H9 (cell line): ENCODE results near the gene TRAF2. TPM values are rescaled to one million over a fixed set of nuclear protein-coding genes. Genes with fewer than 3 reads are reported as not detected.
"Not testable (repeated sequence)": the region's sequence is repeated elsewhere in the genome, so short reads cannot be mapped to it uniquely, and the experiment has no call there.

Experiments
- DNase-seq: peaks from one replicate; pipeline ENCODE4 v3.0.0-alpha.2; 2017
- H2AFZ ChIP-seq: one replicate; pipeline ENCODE4 v1.6.1; 2013; ENCODE audit warnings: mild to moderate bottlenecking, low read length, control low read depth, moderate library complexity
- H2AK5ac ChIP-seq: 2 replicates; pipeline ENCODE4 v1.6.1; 2013; ENCODE audit warnings: low read length, control low read depth, mixed read lengths; ENCODE audit not compliant: insufficient read length
- H2BK120ac ChIP-seq: one replicate; pipeline ENCODE4 v1.6.1; 2013; ENCODE audit warnings: low read depth, mild to moderate bottlenecking, low read length, control low read depth, inconsistent platforms; ENCODE audit not compliant: poor library complexity, severe bottlenecking
- H2BK12ac ChIP-seq: 2 replicates; pipeline ENCODE4 v1.6.1; 2013; ENCODE audit warnings: low read length, control low read depth, mixed read lengths, low read depth; ENCODE audit not compliant: insufficient read length
- H2BK15ac ChIP-seq: 2 replicates; pipeline ENCODE4 v1.6.1; 2013; ENCODE audit warnings: low read depth, low read length, control low read depth
- H2BK20ac ChIP-seq: one replicate; pipeline ENCODE4 v1.6.1; 2013; ENCODE audit warnings: low read depth, mild to moderate bottlenecking, low read length, control low read depth, inconsistent platforms; ENCODE audit not compliant: poor library complexity, severe bottlenecking
- H2BK5ac ChIP-seq: 2 replicates; pipeline ENCODE4 v1.6.1; 2013; ENCODE audit warnings: low read length, control low read depth, mixed read lengths; ENCODE audit not compliant: insufficient read length
- H3K14ac ChIP-seq: 2 replicates; pipeline ENCODE4 v1.6.1; 2013; ENCODE audit warnings: low read length, control low read depth; ENCODE audit not compliant: insufficient read depth
- H3K18ac ChIP-seq: 2 replicates; pipeline ENCODE4 v1.6.1; 2013; ENCODE audit warnings: low read depth, mild to moderate bottlenecking, mixed read lengths, low read length, control low read depth; ENCODE audit not compliant: insufficient read length
- H3K23ac ChIP-seq: 2 replicates; pipeline ENCODE4 v1.6.1; 2013; ENCODE audit warnings: low read length, control low read depth, mixed read lengths, low read depth; ENCODE audit not compliant: insufficient read length
- H3K23me2 ChIP-seq: 2 replicates; pipeline ENCODE4 v1.6.1; 2013; ENCODE audit warnings: low read depth, mild to moderate bottlenecking, mixed read lengths, low read length, control low read depth; ENCODE audit not compliant: insufficient read length, poor library complexity, severe bottlenecking
- H3K27ac ChIP-seq: 2 replicates; pipeline ENCODE4 v1.5.1; 2013; ENCODE audit warnings: low read length, control low read depth, mixed read lengths, low read depth; ENCODE audit not compliant: insufficient read length
- H3K27me3 ChIP-seq: 2 replicates; pipeline ENCODE4 v1.6.1; 2013; ENCODE audit warnings: low read length, control low read depth, inconsistent platforms; ENCODE audit not compliant: insufficient read depth
- H3K4ac ChIP-seq: 2 replicates; pipeline ENCODE4 v1.6.1; 2013; ENCODE audit warnings: low read depth, mild to moderate bottlenecking, control low read depth, inconsistent platforms, low read length, moderate library complexity
- H3K4me1 ChIP-seq: 2 replicates; pipeline ENCODE4 v1.6.1; 2013; ENCODE audit warnings: low read length, control low read depth, inconsistent platforms; ENCODE audit not compliant: insufficient read depth
- H3K4me2 ChIP-seq: 2 replicates; pipeline ENCODE4 v1.6.1; 2013; ENCODE audit warnings: low read length, control low read depth, mixed read lengths; ENCODE audit not compliant: insufficient read length, insufficient read depth
- H3K56ac ChIP-seq: 2 replicates; pipeline ENCODE4 v1.6.1; 2013; ENCODE audit warnings: low read depth, mild to moderate bottlenecking, mixed read lengths, low read length, control low read depth; ENCODE audit not compliant: insufficient read length
- H3K79me1 ChIP-seq: 2 replicates; pipeline ENCODE4 v1.6.1; 2013; ENCODE audit warnings: low read depth, mild to moderate bottlenecking, moderate library complexity, low read length, control low read depth, inconsistent platforms; ENCODE audit not compliant: insufficient read depth, poor library complexity, severe bottlenecking
- H3K79me2 ChIP-seq: 2 replicates; pipeline ENCODE4 v1.6.1; 2013; ENCODE audit warnings: low read length, control low read depth, inconsistent platforms; ENCODE audit not compliant: insufficient read depth
- H3K9ac ChIP-seq: 2 replicates; pipeline ENCODE4 v1.6.1; 2013; ENCODE audit warnings: low read length, control low read depth, mixed read lengths; ENCODE audit not compliant: insufficient read length; ENCODE audit errors: extremely low read depth
- H3K9me3 ChIP-seq: one replicate; pipeline ENCODE4 v1.6.1; 2013; ENCODE audit warnings: low read depth, low read length, inconsistent platforms; ENCODE audit not compliant: control insufficient read depth
- H3T11ph ChIP-seq: one replicate; pipeline ENCODE4 v1.6.1; 2013; ENCODE audit warnings: mild to moderate bottlenecking, low read length, control low read depth, inconsistent platforms
- H4K20me1 ChIP-seq: one replicate; pipeline ENCODE4 v1.6.1; 2013; ENCODE audit not compliant: control insufficient read depth, insufficient read length, insufficient read depth
- H4K5ac ChIP-seq: 2 replicates; pipeline ENCODE4 v1.6.1; 2013; ENCODE audit warnings: low read depth, mild to moderate bottlenecking, mixed read lengths, low read length, control low read depth; ENCODE audit not compliant: insufficient read length
- H4K8ac ChIP-seq: replicated peaks from 2 replicates; pipeline ENCODE4 v1.6.1; 2013; ENCODE audit warnings: low read length, control low read depth, mixed read lengths, low read depth; ENCODE audit not compliant: insufficient read length
- H4K91ac ChIP-seq: 2 replicates; pipeline ENCODE4 v1.6.1; 2013; ENCODE audit warnings: low read depth, mild to moderate bottlenecking, moderate library complexity, mixed read lengths, low read length, control low read depth; ENCODE audit not compliant: insufficient read length
- H3K27ac Mint-ChIP-seq, 3 experiments: 2 replicates in 2 of 3; 3 replicates in 1 of 3; pipeline ENCODE4 v1.8.0; 2020 to 2021; ENCODE audit warnings: mixed read lengths in 3 of 3, mild to moderate bottlenecking in 1 of 3, moderate library complexity in 1 of 3
- H3K27me3 Mint-ChIP-seq: 2 replicates; pipeline ENCODE4 v1.8.0; 2021; ENCODE audit warnings: low read depth, mild to moderate bottlenecking, moderate library complexity, mixed read lengths
- H3K36me3 Mint-ChIP-seq, 3 experiments: 2 replicates in 2 of 3; 3 replicates in 1 of 3; pipeline ENCODE4 v1.8.0; 2020 to 2021; ENCODE audit warnings: low read depth in 3 of 3, mixed read lengths in 3 of 3; ENCODE audit not compliant: insufficient read depth in 1 of 3
- H3K4me1 Mint-ChIP-seq, 2 experiments: 2 replicates each; pipeline ENCODE4 v1.8.0; 2020; ENCODE audit warnings: mixed read lengths in 2 of 2
- H3K4me3 Mint-ChIP-seq, 2 experiments: 2 replicates in 1 of 2; 3 replicates in 1 of 2; pipeline ENCODE4 v1.8.0; 2020 to 2021; ENCODE audit warnings: mild to moderate bottlenecking in 2 of 2, mixed read lengths in 2 of 2, moderate library complexity in 1 of 2
- H3K9me3 Mint-ChIP-seq, 2 experiments: 2 replicates in 1 of 2; 3 replicates in 1 of 2; pipeline ENCODE4 v1.8.0; 2020; ENCODE audit warnings: mild to moderate bottlenecking in 2 of 2, mixed read lengths in 2 of 2, moderate library complexity in 1 of 2
- CTCF ChIP-seq: fragments of 200-600 bp; sonication (generic); conservative IDR thresholded peaks from 3 replicates; pipeline ENCODE4 v1.8.0; 2021; ENCODE audit warnings: antibody characterized with exemption, mild to moderate bottlenecking
- WGBS: extraction: QIAGEN DNeasy Blood & Tissue Kit; methylation state at CpG from one replicate; pipeline ENCODE4 v1.1.7; 2013; ENCODE audit warnings: missing lambda C conversion rate, low lambda C conversion rate, mixed read lengths; ENCODE audit not compliant: insufficient read length; ENCODE audit errors: extremely low coverage; 5-methylcytosine and 5-hydroxymethylcytosine counted together
- total RNA-seq: library from RNA; stranded (reverse); gene quantifications from 2 replicates; pipeline ENCODE4 v1.2.1, GENCODE V29; 2021

TRAF2 gene
- total RNA-seq, 1 experiment from 2014 or later: 48.8 TPM

GRCh38 chr9:136882109-136882946 is 4.0 kb upstream of the TRAF2 start:
- Histone ChIP-seq H3K4ac (no peak overlapping the region), H4K5ac (no peak overlapping the region), H2AFZ (no peak overlapping the region), H3K9ac (no peak overlapping the region), H3K79me2 (no peaks in the 10 kb centered on the region; the same call in 1 of the 2 replicates), H3K27ac (no peak overlapping the region), H3K9me3 (no peaks in the 10 kb centered on the region), H2BK15ac (no peak overlapping the region), H3T11ph (no peak overlapping the region), H4K8ac (no peak overlapping the region), H2BK20ac (no peak overlapping the region), H2BK5ac (no peak overlapping the region), H3K4me2 (no peak overlapping the region), H3K4me1 (no peaks in the 10 kb centered on the region), H2AK5ac (no peak overlapping the region), H3K18ac (no peak overlapping the region), H3K23me2 (peaks cover 4% of the 10 kb centered on the region), H3K56ac (no peak overlapping the region), H3K23ac (no peak overlapping the region), H2BK120ac (no peak overlapping the region), H3K14ac (no peak overlapping the region), H3K27me3 (no peaks in the 10 kb centered on the region), H3K79me1 (no peaks in the 10 kb centered on the region), H4K91ac (no peak overlapping the region), H2BK12ac (no peak overlapping the region), H4K20me1 (no peaks in the 10 kb centered on the region)
- WGBS: no CpG with 5 or more reads among the region's 19 CpGs
- TF ChIP-seq CTCF: no peak
- no peaks in the 10 kb centered on the region; a peak in 2 of 5 replicates for H3K9me3 Mint-ChIP-seq
- no peaks in the 10 kb centered on the region; a peak in 2 of 7 replicates for H3K36me3 Mint-ChIP-seq
- no peak overlapping the region for H3K4me3 Mint-ChIP-seq
- peak; percentile 62 for DNase-seq
- no peak overlapping the region for H3K27ac Mint-ChIP-seq
- H3K27me3 Mint-ChIP-seq: peaks cover 11% of the 10 kb centered on the region
- H3K4me1 Mint-ChIP-seq: peaks cover 9 to 10% of the 10 kb centered on the region in 2 experiments

GRCh38 chr9:136882947-136883283 is 3.4 kb upstream of the TRAF2 start:
- H2AK5ac ChIP-seq, H3K79me1 ChIP-seq, H2BK120ac ChIP-seq, H4K5ac ChIP-seq, H3K56ac ChIP-seq, H2AFZ ChIP-seq, H3K27ac Mint-ChIP-seq, H4K91ac ChIP-seq, H3K4me3 Mint-ChIP-seq, H3K27ac ChIP-seq, H3K4ac ChIP-seq, DNase-seq, H2BK12ac ChIP-seq, H3K4me2 ChIP-seq, H4K20me1 ChIP-seq, H3K18ac ChIP-seq, H3K23me2 ChIP-seq, H3K9ac ChIP-seq, H3T11ph ChIP-seq, H3K27me3 ChIP-seq, H2BK20ac ChIP-seq, H2BK15ac ChIP-seq, H3K14ac ChIP-seq, H3K79me2 ChIP-seq, H3K23ac ChIP-seq, H3K36me3 Mint-ChIP-seq, H3K4me1 ChIP-seq, H4K8ac ChIP-seq, H2BK5ac ChIP-seq, H3K9me3 ChIP-seq, H3K9me3 Mint-ChIP-seq: not testable (repeated sequence)
- H3K27me3 Mint-ChIP-seq: peaks cover 11% of the 10 kb centered on the region
- H3K4me1 Mint-ChIP-seq: peaks cover 12 to 13% of the 10 kb centered on the region in 2 experiments
- WGBS: no CpG with 5 or more reads among the region's 9 CpGs
